NCI-H748 (cell line): Measurements from ENCODE around the gene FABP6.
"Not testable (repeated sequence)": the region's sequence is repeated elsewhere in the genome, so short reads cannot be mapped to it uniquely, and the experiment has no call there.

ENCODE experiments used
- DNase-seq: peaks from one replicate; lab custom pipeline; 2025; ENCODE audit not compliant: unreplicated experiment; lab: John Stamatoyannopoulos, UW

The FABP6 gene

GRCh38 chr5:160219356-160219755, 9.9 kb upstream of the FABP6 start:
- no peak for DNase-seq

DNA sequence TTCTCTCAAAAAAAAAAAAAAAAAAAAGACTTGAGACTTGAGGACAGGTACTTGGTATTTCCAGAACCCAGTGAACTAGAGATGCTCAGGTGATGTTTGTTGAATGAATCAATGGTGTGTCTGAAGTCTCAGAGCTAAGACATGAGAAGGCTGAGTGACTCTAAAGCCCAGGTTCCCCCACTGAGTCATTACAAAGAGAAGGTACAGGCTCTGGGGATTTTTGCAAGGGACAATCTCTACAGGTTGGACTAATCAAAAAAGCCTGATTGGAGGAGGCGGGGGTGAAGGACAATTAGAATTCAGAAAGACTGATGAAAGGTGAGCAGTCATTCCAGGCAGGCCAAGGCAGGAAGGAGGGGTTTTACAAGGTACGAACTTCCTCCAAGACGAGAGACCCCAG, 8.2 kb upstream of the FABP6 start:
- DNase-seq = no peak

- DNase-seq = no peak
Measured at GRCh38 chr5:160227012-160227411, 2.3 kb upstream of the FABP6 start.

- no peak for DNase-seq
Measured at GRCh38 chr5:160230686-160231527, 1.6 kb downstream of the FABP6 start.

DNA sequence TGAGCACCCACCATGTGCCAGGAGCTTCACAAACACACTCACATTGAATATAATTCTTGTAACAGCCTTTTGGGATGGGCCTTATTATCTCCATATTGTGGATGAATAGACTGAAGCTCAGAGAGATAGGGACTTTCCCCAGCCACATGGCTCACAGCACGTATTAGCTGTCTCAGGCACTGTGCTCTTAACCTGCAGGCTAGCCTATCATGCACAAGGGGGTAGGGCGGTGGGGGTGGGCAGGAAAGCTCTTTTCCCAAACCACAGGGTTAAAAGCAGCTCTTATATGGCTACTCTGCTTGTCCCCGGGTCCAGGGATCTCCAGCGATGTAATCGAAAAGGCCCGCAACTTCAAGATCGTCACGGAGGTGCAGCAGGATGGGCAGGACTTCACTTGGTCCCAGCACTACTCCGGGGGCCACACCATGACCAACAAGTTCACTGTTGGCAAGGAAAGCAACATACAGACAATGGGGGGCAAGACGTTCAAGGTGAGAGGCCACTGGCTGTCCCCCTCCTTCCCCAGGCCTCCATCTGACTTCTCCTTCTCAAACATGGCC, 2.6 kb downstream of the FABP6 start:
- no peak for DNase-seq

DNA sequence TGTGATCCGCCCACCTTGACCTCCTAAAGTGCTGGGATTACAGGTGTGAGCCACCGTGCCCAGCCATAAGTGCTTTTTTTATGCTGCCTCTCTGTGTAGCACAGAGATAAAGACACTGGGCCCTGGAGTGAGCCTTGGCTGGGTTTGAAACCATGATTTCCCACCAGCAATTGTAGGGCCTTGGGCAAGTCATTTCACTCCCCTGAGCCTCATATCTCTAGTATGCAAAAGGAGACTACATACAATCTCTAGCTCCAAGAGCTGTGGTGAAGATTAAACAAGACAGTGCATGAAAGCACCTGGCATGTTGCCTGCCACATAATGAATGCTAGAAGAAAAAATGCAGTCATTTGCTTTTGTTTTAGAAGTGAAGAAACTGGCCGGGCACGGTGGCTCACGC, 3.9 kb downstream of the FABP6 start:
- no peak for DNase-seq

- DNase-seq = no peak
Measured at GRCh38 chr5:160235731-160236130, 6.4 kb downstream of the FABP6 start.

GRCh38 chr5:160237571-160238093, 8.3 kb downstream of the FABP6 start:
- no peak for DNase-seq

DNA sequence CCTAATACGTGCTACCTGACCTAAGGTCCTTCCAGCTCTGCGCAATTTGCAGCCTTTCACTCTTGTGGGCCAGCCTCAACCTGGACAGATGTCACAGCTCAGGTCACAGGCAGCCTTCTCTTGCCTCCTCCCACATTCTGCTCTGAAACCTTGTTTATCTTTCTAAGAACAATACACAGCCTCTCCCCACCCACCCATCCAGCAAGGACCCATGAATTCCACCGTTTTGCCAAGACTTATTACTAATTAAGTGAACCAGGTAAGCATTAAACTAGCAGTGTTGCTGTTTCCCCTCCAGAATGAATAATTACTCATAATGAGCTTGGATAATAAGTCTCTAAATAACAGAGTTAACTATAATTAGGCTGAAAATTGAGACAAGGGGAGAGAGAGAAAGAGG, 11.0 kb downstream of the FABP6 start:
- DNase-seq = peak; percentile 30

DNA sequence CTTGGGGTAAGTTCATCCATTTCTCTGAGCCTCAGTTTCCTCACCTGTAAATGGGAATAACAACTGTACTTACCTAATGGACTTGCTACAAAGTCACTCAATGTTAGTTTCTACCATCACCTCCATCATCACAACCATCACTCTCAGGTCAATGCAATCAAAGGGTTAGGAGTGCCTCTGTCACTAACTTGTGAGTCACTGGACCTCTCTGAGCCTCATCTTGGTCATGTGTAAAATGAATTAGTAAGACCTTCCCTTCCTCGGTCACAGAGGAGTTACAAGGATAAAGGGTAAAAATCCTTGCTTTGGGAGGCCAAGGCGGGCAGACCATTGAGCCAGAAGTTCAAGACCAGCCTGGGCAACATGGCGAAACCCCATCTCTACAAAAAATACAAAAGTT, 12.8 kb downstream of the FABP6 start:
- no peak for DNase-seq

DNA sequence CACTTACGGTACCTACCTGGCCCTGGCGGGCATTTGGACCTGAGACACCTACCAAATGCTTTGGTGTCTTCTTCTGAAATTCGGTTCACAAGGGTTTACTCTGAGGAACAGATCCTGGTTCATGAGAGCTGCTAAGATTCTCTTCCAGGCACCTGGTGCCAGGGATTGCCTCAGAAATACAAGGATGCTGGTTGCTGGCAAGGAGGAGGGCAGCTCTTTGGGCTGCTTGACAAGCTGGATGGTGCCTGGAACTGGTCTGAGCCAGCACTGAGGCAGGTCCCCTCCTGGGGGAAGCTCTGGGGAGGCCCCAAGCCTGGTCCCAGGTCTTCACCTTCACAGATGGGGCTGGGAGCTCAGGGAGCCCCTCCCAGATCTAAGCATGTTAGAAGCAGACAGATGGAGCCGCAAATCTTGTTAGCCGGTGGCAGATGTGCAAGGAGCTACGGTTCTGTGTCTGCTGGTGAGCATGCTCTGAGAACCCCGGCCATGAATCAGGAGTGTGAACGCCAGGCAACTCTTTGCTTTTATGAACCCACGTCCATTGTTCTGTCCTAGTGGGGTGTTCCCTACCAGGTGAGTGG, 16.3 kb downstream of the FABP6 start:
- DNase-seq = no peak

GRCh38 chr5:160249570-160249969, 20.3 kb downstream of the FABP6 start:
- DNase-seq = not testable (repeated sequence)

GRCh38 chr5:160250226-160250625, 20.9 kb downstream of the FABP6 start:
- DNase-seq = no peak

GRCh38 chr5:160250826-160251225, 21.5 kb downstream of the FABP6 start:
- DNase-seq = no peak

DNA sequence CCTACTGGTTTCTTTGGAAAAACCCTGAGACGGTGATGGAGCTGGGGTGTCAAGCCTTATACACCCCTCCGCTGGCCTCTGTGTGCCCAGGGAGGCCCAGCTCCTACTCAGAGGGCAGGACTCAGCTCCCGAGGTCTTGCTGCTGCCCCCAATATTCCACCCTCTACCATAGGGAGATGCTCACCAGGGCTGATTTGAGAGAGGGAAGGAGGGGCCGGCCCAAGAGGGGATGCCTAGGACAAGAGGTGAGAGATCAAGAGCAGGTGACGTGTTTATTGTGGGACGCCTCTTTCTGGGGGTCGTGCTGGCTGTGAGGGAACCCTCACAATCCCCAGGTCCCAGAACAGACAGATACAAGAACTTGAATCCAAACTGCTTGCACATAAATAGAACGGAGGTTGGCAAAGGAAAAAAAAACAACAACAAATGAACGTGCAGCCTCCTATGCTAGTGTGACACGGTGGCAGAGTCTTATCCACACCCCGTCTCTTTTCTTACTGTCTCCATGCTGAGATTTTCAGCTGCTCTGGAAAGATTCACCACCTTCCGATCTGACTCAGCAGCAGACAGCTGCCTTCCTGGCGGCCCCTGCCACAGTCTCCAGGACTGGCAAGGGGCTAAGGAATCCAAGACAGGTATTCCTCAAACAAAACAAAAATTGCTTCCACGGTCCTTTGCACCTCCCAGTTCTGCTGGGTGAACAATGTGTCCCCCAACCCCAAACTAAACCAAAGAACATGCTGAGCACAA, 22.3 kb downstream of the FABP6 start:
- no peak for DNase-seq

DNA sequence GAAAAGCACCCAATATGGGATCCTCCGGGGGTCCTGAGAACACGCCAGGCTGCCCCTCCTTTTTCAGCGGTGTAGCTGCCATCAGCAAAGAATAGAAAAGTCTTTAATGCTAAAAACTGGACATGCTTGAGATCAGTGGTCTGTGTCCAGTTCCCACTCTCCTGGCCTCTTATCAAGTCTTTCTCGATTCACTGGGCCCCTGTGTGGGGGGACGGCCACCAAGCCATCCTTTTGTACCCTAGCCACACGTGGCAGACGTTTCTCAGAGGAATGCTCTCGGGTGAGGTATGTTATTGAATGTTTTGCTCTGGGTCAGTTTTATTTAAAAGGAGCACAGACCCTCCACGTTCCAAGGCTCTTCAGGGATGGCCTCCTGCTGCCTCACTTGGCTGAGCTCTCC, 23.6 kb downstream of the FABP6 start:
- DNase-seq = no peak

DNA sequence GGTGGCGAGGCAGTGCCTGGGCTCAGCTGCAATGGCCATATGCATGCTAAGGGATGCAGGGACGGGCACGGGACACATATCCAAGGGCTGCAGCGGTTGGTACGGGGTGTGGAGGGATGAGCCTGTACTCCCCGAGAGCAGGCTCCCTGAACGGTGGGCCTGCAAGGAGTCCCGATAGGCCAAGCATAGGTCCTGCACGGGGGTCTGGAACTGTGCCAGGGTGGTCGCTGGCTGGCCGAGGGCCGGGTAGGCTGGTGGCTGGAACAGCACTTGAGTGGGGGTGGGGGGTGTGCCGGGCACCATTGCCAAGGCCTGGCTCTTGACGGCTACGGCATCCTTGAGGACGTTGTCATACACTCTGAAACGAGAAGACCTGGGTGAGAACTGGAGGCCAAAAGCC, 24.1 kb downstream of the FABP6 start:
- DNase-seq = no peak

GRCh38 chr5:160254706-160255105, 25.4 kb downstream of the FABP6 start:
- no peak for DNase-seq

DNA sequence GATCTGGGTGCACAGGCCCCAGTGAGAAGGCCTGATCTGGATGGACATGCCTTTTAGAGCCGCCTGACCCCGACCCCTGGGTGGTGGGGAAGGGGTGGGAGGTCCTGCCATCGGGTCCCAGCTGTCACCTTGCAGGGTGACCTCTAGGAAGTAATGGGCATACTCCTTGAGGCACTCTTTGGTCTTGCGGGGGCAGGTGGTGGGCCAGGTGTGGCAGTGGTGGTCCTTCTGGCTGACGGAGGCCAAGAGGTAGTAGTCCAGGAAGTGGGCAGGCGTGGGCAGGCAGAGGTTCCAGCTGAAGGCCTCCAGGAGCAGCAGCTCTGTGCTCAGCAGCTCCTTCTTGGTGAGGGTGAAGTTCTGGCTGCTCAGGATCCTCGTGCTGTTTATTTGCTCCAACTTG, 30.0 kb downstream of the FABP6 start:
- DNase-seq = no peak

- no peak for DNase-seq
Measured at GRCh38 chr5:160260006-160260775, 30.9 kb downstream of the FABP6 start.
